Measurements from ENCODE around the gene MATN4.

MATN4 gene

DNA sequence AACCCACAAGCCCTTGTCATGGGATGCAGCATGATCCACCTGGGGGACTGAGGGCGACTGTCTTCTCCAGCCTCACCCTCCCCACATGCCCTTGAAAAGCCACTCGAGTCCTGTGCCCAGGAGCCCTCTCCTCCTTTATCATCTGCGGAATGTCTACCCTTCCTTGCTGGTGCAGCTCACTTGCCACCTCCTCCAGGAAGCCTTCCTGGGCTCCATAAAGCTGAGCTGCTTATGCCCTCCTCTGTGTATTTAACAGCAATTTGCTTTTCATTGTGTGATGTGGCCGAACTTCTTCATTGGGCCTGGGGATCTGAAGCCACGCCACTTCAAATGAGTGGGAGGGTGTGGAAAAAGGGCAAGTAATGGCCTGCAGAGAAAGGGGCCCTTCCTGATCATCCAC, 19.2 kb downstream of the MATN4 start:
- DNase-seq, result no peak

DNA sequence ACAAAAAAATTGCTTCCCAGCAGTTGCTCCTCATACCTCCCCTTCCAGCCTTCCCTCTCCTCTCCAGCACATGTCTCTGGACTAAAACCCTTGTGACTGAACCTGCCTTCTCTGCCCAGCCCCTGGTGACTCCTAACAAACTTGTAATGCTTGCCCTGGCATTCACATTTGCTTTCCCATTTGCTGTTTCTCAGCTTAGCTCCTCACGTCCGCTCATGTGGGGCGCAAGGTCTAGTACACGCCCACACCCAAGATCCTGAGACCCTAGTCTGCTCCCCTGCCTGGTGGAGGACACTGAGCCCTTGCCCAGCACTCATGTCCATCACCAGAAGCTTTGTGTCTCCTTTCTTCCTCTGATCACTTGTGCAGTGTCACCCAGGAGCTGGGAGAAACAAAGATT, 19.7 kb downstream of the MATN4 start:
- no peak for DNase-seq

DNA sequence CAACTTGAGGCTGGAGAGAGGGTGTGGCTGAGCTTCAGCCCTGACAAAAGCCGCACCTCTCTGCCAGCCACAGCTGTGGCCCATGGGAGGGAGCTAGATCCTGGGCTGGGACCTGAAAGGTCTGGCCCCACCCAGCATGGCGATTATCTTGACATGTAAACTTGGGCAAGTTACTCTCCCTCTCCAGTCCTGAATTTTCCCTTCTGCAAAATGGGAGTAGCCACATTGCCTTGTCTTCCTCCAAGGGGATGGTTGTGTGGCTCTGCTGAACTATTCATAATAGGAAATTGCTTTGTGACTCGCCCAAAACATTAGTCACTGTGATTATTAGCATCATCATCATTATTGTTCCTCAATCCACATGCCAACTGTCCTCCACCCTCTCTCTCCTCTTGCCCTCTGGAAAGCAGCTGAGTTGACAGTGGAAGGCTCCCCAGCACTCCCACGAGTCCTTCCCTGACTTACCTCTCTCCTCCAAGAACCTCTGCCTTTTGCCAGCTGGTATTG, 24.5 kb downstream of the MATN4 start:
- no peak for DNase-seq

DNA sequence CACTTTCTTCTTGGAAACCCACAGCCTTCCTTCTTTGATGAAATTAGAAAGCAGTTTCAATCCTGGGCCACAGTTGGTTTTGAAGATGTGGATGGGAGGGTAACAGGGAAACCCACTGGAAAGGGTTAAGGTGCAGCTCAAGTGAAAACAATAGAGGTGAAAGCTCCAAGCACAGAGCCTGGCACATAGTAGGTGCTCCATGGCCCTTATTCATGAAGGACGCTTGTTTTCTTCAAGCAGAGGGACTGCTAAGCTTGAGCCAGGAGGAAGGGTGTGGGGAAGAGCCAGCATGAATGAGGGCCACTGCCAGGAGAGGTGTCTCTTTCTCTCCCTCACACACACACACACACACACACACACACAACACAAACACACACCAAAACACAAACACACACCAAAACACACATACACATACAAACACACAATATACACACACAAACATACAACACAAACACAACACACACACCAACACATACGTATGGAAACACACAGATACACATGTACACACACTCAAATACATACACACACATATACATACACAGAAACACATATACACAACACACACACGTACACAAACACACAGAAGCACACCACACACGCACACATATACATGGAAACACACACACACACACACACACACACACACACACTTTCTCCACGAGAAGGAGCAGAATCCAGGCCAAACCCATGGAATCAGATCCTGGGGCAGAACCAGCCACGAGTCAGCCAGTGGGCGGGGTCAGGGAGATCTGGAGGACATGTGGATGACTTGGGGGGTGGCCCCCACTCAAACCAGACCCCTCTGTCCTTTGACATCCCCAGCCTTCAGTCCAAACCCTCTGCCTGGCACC, 25.2 kb downstream of the MATN4 start:
- no peak for DNase-seq

DNA sequence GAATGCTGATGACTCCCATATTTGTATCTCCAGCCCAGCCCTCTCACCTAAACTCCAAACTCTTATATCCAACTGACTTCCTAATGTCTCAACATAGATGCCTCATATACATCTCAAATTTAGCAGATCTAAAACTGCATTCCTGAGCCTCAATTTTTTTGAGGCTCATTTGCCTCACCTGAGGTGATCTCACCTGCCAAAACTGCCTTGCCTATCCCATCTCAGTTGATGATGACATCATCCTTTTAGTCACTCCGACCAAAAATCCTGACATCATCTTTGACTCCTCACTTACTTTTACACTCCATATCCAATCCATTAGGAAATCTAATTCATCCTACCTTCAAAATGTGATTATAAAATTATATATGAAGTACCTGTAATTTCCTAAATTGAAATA, 28.1 kb downstream of the MATN4 start:
- DNase-seq, result no peak

DNA sequence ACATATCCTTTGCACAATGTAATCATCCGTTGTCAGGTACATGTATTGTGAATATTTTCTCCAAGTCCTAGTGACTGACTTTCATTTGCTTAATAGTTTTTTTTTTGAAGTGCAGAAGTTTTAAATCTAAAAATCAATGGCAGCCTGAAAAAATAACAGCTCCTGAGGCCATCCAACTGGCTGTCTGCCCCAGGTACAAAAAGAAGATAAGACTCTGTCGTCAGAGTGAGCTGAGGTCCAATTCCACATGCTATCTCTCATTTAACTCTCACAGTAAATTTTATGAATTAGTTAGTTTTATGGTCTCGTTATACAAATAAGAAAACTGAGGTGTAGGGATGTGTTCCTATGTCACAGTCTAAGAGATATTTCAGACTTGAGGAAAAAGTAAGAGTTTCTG, 32.8 kb downstream of the MATN4 start:
- DNase-seq, result no peak

DNA sequence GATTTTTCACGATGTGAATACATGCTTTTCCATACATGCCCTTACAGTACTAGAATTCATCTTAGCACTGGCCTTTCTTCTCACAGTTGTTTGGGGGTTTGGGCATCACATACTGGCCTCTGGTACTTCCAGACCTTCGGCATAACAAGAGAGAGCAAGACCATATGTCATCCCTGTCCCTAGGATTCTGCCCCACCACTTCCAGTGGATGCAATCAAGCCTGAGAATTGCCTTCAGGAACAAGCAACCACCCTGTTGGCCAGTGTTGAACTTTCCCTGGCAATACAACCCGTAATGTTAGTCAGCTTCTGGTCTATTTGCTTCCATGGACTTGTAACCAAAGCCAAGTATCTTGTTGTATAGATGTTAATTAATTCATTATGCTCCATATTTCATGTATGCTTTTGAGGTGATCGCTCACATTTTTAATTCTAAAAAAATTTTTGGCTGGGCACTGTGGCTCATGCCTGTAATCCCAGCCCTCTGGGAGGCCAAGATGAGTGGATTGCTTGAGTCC, 38.3 kb downstream of the MATN4 start:
- DNase-seq, result no peak

DNA sequence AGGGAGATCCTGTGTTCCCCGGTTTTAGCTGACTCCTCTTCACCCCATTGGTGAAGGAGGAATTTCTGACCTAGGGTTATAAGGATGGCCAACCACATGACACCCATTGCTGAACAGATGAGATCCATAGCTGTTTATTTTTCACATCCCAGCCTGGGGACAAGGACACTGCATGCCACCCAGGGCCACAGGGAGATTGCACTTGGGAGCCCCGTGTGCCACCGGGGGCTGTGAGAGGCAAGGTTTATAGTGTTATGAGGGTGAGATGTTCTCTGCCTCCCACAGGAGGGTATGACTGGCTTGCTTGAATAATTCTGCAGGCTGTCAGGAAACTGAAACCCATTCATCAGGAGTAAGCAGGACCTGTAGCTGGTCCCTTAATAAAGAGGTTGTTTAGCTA, 39.0 kb downstream of the MATN4 start:
- no peak for DNase-seq

DNA sequence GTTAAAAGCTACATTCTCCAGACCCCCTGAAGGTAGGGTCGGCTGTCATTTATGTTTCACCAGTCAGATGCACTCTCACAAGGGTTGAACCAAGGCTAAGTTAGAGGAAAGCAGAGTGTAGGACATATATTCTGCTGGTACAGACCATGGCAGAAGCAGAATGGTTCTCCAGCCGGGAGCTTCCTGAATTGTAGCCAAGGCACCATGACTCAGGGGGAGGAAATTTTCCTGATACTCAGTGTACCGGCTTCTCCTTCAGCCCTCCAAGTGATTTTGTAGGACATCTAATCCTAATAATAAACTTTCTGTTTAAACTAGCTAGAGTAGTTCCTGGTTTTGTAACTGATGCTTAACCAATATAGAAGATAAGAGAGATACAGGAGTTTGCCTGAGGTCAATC, 39.6 kb downstream of the MATN4 start:
- no peak for DNase-seq

DNA sequence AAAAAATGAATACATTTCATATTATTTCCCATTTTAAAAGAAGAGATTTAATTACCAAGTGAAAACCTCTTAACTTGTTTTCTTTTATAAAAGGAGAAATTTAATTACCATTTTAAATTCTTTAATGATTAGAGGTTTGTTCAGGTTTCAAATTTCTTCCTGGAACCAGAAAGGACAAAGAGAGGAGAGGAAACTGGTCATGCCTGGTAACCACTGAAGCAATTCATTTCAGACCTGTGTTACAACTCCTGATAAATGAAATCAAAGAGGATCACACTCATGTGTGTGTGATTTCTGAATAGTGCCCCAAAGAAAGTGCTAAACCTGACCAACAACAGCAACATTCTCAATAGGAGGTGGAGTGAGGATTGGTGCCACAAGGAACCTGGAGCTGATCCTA, 41.1 kb downstream of the MATN4 start:
- no peak for DNase-seq

DNA sequence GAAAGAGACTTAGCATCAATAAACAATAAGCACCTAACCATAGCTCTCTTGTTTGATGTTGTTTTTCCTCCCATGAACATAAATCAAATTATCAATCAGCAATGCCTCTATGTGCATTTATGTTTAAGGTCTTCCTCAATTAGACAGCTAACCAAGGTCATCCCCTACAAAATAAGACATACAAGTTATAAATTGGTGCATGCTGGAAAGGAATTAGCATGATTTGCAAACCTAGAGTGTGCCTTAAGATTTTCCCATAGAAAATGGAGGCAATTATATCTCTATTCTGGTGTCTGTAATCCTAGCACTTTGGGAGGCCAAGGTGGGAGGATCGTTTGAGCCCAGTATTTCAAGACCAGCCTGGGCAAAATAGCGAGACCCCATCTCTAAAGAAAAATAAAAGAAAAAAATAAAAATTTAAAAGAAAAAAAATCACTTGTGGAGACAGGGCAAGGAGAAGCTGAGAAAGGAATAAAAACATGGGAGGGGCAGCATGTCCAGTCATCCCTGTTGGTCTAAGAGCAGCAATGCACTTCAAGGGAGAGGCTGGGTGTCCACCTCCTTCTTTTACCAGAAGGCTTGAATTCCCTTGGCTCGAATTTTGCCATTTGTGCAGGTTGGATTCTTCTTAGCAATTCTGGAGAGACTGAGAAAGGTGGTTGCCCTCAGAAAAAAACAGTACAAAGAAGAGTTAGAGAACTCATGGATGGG, 44.4 kb downstream of the MATN4 start:
- no peak for DNase-seq

DNA sequence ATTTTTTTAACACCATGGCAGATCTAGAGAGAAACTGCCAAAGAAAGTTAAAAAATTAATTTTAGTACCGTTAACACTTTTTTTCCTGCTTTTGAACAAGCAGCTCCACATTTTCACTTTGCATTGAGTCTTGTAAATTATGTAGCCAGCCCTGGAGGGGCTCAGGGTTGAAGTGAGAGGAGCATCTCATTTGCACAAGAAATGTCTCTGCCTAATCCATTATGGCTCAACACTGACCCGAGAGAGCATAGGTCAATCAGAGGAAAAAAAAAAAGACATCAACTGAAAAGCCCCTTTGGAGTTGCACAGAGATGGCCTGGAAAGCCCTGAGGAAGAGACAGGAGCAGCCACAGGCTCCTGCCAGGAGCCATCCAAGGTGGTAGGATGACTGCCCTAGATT, 49.4 kb downstream of the MATN4 start:
- no peak for DNase-seq

DNA sequence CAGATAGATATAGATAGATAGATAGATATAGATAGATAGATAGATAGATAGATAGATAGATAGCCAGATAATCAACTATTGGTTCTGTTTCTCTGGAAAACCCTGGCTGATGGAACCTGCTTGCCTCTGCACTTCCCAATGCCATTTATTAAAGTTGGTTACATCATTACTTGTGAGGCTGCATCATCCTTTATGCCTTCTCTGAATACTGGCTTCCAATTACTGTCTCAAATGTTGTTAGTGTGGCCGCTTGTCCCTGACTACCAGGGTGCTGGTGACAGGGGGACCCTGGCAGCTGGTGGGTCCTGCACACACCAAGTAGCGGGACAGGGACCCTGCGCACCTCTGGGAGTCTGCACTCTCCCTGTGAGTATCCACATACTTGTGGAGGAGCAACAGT, 49.8 kb downstream of the MATN4 start:
- DNase-seq, result no peak

DNA sequence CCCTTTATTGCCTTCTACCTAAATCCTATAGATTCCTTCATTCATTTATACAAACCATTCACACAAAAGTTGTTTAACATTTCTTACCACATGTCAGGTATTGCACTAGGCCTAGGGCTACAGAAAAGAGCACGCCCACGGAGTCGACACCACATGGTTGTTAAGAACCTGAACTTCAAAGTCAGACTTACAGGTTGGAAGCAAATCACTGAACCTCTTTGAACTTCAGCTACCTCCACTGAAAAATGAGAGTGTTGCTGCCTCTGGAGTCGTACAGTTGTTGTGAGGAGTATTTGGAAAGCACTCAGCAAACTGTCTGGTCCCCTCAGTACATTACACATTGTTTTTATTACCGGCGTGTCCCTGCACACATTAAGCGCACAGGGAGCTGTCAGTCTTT, 50.4 kb downstream of the MATN4 start:
- DNase-seq, result no peak

DNA sequence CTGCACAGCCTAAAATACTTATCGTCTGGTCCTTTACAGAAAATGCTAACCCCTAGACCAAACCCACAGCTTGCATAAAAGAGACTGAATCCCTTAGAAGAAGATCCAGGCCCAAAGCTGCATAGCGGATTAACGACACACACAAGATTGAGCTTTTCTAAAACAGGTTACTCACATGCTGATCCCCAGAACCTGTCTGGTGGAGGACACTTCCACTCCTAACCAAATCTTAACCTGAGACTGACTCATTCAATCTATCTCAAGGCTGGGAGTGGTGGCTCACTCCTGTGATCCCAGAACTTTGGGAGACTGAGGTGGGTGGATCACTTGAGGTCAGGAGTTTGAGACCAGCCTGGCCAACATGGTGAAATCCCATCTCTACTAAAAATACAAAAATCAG, 50.9 kb downstream of the MATN4 start:
- no peak for DNase-seq

DNA sequence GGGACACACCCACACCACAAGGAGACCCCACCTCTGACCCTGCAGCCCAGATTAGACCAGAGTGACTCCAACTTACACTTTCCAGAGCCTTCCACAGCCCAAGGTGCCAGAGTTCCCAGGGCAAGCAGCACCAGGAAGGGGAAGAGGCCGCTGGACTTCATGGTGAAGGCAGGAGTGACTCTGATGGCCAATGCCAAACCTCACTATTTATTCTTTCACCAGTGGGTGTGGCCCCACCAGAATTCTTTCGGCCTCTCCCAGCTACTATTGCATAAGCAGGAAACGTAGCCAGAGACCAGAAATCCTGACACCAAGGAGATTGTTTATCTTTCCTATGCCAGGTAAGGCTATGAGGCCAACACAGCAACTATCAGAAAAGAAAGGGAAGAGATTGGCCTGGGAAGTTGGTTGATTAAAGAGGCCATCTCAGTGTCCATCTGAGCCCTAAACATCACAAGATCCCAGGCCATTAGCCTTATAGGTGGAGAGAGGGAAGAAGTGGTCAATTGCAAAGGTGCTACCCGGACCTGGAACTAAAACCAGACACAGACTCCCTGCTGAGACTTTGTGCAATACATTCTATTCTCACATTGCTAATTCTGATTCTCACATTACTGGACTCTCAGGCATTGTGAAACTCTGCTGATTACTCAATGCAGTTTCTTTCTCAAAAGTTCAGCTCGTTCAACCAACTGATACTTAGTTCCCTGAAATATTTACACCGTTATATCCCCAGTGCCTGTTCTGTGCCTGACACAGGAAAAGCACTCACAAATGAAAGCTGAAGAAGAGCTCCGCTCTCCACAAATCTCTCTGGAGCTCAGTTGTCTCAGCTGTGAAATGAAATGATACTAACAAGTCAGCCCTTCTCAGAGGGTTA, 53.5 kb downstream of the MATN4 start, which contains the start of gene SLPI:
TSS of gene SLPI (minus strand) at position 182 of the 880 bp plus-strand sequence. CDS start at position 161, 21 bp downstream.
- DNase-seq, result peak; percentile 89 to 92

DNA sequence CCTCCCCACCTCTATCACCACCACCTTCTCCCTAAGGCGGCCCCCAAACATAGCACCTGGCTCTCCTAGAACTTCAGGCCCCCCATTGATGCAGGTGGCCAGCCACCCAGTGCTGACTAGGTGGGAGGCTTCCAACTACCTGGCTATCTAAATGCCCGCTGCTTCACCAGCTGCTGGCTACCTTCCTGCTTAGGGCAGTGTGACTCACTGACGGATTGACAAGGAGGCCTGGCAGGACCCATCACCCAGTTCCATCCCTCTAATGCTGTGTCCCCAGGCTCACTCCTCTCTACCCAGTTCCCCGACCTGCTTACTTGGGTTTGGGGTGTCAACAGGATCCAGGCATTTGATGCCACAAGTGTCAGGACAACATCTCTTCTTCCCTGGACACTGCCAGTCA, 54.8 kb downstream of the MATN4 start:
- DNase-seq, result no peak

DNA sequence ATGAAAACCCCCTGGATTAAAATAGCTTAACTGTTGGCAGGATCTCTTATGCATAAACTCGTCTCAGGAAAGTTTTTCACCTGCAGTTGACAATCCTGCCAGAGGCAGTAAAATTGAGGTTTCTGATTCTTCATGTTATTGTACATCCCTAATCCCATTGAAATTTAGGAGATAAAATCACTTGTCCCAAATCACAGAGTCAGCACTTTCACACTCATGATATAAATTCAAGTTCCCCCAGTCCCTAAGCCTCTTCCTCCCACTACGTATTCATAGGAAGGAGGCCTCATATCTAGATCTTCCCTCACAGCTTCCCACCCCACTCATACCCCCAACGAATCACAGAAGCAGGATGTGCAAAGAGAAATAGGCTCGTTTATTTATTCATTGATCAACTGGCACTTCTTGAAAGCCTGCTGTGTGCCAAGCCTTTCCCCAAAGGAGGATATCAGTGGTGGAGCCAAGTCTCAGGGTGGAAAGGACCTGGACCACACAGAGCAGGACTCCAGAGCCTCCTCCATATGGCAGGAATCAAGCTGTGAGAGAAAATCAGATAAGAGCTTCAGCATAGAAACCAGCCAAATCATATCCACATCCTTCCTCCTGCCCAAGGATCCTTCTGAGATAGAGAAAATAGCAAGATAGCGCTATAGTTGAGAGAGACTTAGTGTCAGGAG, 56.1 kb downstream of the MATN4 start:
- no peak for DNase-seq

DNA sequence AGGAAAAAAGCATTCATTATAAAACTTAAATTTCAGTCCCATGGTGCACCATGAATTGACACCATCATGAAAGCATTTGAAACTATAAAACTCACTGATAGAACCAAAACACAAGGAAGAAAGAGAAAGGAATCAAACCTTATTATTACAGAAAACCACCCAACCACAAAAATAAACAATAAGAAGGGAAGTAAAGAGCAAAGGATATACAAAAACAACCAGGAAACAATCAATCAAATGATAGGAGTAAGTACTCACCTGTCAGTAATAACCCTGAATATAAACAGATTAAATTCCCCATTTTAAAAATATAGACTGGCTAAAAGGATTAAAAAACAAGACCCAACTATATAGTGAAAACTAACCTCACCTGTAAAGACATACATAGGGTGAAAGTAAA, 59.5 kb downstream of the MATN4 start:
- DNase-seq, result no peak

DNA sequence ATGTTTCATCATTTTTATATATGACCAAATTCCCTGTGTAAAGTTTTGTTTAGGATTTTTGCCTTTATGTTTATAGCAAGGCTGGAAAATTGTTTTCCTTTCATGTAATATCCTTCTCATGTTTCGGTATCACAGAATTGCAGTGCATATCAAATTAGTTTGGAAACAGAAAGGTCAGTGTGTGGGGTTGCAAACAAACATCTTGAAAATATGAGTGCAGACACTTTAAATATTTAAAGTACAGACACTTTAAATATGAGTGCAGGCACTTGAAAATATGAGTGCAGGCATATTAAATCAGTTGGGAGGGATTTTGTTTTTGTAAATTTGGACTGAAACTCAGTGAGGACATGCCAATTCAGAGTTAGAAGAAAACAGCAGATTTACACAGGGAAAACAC, 60.2 kb downstream of the MATN4 start:
- no peak for DNase-seq

DNA sequence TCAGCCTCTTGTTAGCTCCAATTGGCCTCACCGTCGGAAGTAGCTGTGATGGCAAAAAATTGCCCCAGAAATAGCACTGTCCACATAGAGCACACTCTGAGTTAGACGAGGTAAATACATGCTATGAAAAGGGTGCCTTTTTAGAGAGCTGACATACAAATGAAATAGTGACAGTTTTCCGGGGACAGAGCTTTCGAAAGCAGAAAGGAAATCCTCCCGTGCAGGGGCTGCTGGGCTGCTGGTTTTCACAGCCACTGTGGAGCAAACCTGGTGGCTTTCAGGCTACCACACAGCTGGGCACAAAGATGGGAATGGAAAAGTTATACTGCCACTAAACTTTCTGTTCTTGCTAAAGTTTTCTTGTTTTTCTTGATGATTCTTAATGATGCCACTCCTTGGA, 62.0 kb downstream of the MATN4 start:
- DNase-seq, result peak; percentile 56 to 69

Data from AML-193 (cell line).